Measurements from ENCODE around the gene TESMIN. TPM values are rescaled to one million over a fixed set of nuclear protein-coding genes. Genes with fewer than 3 reads are reported as not detected.

The TESMIN gene, protein sequence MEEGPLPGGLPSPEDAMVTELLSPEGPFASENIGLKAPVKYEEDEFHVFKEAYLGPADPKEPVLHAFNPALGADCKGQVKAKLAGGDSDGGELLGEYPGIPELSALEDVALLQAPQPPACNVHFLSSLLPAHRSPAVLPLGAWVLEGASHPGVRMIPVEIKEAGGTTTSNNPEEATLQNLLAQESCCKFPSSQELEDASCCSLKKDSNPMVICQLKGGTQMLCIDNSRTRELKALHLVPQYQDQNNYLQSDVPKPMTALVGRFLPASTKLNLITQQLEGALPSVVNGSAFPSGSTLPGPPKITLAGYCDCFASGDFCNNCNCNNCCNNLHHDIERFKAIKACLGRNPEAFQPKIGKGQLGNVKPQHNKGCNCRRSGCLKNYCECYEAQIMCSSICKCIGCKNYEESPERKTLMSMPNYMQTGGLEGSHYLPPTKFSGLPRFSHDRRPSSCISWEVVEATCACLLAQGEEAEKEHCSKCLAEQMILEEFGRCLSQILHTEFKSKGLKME
- polyA plus RNA-seq (2.4 to 4.9 TPM (median 4.0 TPM) in 3 replicates), polyA minus RNA-seq (0.63 to 1.8 TPM (median 0.77 TPM) in 3 replicates)
- 0.89 TPM for polyA plus RNA-seq (2011; ENCODE audit: low read depth)
- polyA plus RNA-seq (2011; cell fraction: cytosol; rRNA removed) = 2.8 and 4.8 TPM in 2 replicates
- 10.1 and 10.3 TPM in 2 replicates for polyA plus RNA-seq (2011; cell fraction: nucleus; rRNA removed)
- 0.41 and 6.3 TPM in 2 replicates for polyA plus RNA-seq (2012; ENCODE audit: low replicate concordance)
- polyA minus RNA-seq (2011; cell fraction: cytosol; rRNA and poly(A)+ RNA removed) = 3.6 TPM
- polyA minus RNA-seq (2011; cell fraction: nucleus; rRNA and poly(A)+ RNA removed) = 1.7 and 2.4 TPM in 2 replicates

DNA sequence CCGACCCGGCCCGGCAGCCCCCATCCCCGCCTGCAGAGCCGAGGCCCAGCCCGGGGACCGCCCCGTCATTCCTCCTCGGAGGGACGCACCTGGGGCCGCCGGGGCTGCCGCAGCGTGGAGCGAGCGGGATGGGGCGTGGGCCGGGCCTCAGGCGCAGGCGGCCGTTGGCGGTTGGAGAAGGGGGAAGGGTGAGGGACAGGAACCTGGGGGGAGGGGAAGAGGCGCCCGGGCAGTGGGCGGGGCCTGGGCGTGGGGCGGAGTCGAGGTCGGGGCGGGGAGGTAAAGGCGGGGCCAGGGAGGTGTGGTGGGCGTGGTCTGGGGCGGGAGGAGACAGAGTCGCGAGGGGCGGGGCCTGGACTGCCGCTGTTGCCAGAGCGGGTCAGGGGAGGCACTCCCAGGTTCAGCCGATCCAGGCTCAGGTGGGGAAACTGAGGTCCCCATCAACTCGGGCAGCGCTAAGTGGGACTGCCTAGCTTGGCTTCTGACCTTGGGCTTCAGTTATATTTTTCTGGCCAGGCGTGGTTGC is at the start of gene TESMIN:
TSS of gene TESMIN (minus strand) at position 190 of the 526 bp plus-strand sequence. CDS start 860 bp downstream, outside the sequence.
- no peaks in the 10 kb centered on the region for H3K4me1 ChIP-seq (ENCODE audit: control insufficient read depth, extremely low read depth, insufficient read depth, low read length)
- no peaks in the 10 kb centered on the region for H3K9me1 ChIP-seq (ENCODE audit: control insufficient read depth, extremely low read depth, insufficient read depth, low read length)
- H3K36me3 ChIP-seq (ENCODE audit: control insufficient read depth in 2 of 2, extremely low read depth in 1 of 2, insufficient read depth in 2 of 2, low read length in 2 of 2) = peaks cover 0 to 2% of the 10 kb centered on the region in 2 experiments
- no peaks in the 10 kb centered on the region for H3K27me3 ChIP-seq (ENCODE audit: control insufficient read depth, extremely low read depth, insufficient read depth, low read length)
- no peaks in the 10 kb centered on the region for H4K20me1 ChIP-seq (ENCODE audit: control insufficient read depth, extremely low read depth, insufficient read depth, low read length)
- H3K79me2 ChIP-seq (ENCODE audit: control insufficient read depth, insufficient read depth, low read length) = no peaks in the 10 kb centered on the region
- no peak within 1 kb of the TSS for H2AFZ ChIP-seq (ENCODE audit: control insufficient read depth, low read length)
- H3K27ac ChIP-seq (ENCODE audit: control insufficient read depth, insufficient read depth, low read length) = no peak within 1 kb of the TSS
- no peaks in the 10 kb centered on the region for H3K9me3 ChIP-seq (ENCODE audit: control insufficient read depth, low read depth, low read length)
- no peak for FAIRE-seq
- peak within 1 kb of the TSS in 2 of 3 experiments; percentile 40 to 50 for H3K4me3 ChIP-seq (ENCODE audit: control insufficient read depth in 2 of 3, extremely low read depth in 1 of 3, insufficient read depth in 2 of 3, low read depth in 1 of 3, low read length in 3 of 3)
- dilution Hi-C loops (cut with MboI; ENCODE audit: extremely low pct_ligation_motif_present, low sequenced_read_pairs) = no loop called here
- peak within 1 kb of the TSS; percentile 67 for H3K9ac ChIP-seq (ENCODE audit: control insufficient read depth, extremely low read depth, insufficient read depth, low read length)
- TF ChIP-seq EZH2 (IDR thresholded peaks at IDR 0.05; ENCODE audit: low read length) = no peak
- TF ChIP-seq, protein P1, sequence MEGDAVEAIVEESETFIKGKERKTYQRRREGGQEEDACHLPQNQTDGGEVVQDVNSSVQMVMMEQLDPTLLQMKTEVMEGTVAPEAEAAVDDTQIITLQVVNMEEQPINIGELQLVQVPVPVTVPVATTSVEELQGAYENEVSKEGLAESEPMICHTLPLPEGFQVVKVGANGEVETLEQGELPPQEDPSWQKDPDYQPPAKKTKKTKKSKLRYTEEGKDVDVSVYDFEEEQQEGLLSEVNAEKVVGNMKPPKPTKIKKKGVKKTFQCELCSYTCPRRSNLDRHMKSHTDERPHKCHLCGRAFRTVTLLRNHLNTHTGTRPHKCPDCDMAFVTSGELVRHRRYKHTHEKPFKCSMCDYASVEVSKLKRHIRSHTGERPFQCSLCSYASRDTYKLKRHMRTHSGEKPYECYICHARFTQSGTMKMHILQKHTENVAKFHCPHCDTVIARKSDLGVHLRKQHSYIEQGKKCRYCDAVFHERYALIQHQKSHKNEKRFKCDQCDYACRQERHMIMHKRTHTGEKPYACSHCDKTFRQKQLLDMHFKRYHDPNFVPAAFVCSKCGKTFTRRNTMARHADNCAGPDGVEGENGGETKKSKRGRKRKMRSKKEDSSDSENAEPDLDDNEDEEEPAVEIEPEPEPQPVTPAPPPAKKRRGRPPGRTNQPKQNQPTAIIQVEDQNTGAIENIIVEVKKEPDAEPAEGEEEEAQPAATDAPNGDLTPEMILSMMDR (optimal IDR thresholded peaks at IDR 0.05 in 1 of 3, IDR thresholded peaks at IDR 0.05 in 1 of 3, conservative IDR thresholded peaks at IDR 0.05 in 1 of 3; ENCODE audit: extremely low read depth in 1 of 3, insufficient read depth in 2 of 3, low read length in 3 of 3) = no peak
- peak within 1 kb of the TSS; percentile 35 for H3K4me2 ChIP-seq (ENCODE audit: control insufficient read depth, extremely low read depth, insufficient read depth, low read depth, low read length)
- peak; percentile 58 for DNase-seq (ENCODE audit: low read depth, low spot score)

DNA sequence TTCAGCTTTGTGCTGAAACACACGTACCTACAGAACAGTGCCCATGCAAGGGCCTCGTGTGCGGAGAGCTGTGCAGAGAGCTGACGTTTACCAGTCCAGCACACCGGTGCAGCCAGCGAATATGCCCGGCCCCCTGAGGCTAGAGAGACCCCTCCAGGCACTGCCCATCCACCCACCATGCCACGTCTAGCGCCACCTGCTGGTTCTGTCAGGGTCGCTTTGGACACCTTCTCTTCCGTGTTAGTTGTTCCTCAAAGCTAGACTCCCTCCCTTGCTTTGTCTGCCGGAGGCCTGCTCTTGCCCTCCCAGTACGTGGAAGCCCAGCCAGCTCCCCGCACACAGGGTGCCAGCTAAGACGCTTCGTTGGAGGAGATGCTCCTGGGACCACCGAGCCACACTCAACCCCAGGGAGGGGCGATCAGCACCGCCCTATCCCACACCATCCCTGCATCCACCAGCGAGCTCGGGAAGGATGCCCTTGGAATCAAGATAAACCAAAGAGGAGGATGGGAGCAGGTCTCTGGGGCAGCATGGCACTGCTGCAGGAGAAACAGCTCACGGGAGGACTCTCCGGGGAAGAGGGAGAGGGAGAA is 47.0 kb upstream of the TESMIN start:
- Histone ChIP-seq H3K9me3 (ENCODE audit: control insufficient read depth, low read depth, low read length) (no peaks in the 10 kb centered on the region), H4K20me1 (ENCODE audit: control insufficient read depth, extremely low read depth, insufficient read depth, low read length) (no peaks in the 10 kb centered on the region), H3K27ac (ENCODE audit: control insufficient read depth, insufficient read depth, low read length) (no peak overlapping the region), H3K27me3 (ENCODE audit: control insufficient read depth, extremely low read depth, insufficient read depth, low read length) (no peaks in the 10 kb centered on the region), H3K4me2 (ENCODE audit: control insufficient read depth, extremely low read depth, insufficient read depth, low read depth, low read length) (no peak overlapping the region), H3K4me3 (ENCODE audit: control insufficient read depth in 2 of 3, extremely low read depth in 1 of 3, insufficient read depth in 2 of 3, low read depth in 1 of 3, low read length in 3 of 3) (no peak overlapping the region), H3K9ac (ENCODE audit: control insufficient read depth, extremely low read depth, insufficient read depth, low read length) (no peak overlapping the region), H3K4me1 (ENCODE audit: control insufficient read depth, extremely low read depth, insufficient read depth, low read length) (no peaks in the 10 kb centered on the region), H3K79me2 (ENCODE audit: control insufficient read depth, insufficient read depth, low read length) (no peaks in the 10 kb centered on the region), H3K9me1 (ENCODE audit: control insufficient read depth, extremely low read depth, insufficient read depth, low read length) (no peaks in the 10 kb centered on the region), H3K36me3 (ENCODE audit: control insufficient read depth in 2 of 2, extremely low read depth in 1 of 2, insufficient read depth in 2 of 2, low read length in 2 of 2) (peaks cover 0 to 15% of the 10 kb centered on the region in 2 experiments), H2AFZ (ENCODE audit: control insufficient read depth, low read length) (no peak overlapping the region)
- dilution Hi-C loops (cut with MboI; ENCODE audit: extremely low pct_ligation_motif_present, low sequenced_read_pairs) = no loop called here
- no peak for TF ChIP-seq EZH2 (IDR thresholded peaks at IDR 0.05; ENCODE audit: low read length)
- TF ChIP-seq, protein P1 (optimal IDR thresholded peaks at IDR 0.05 in 1 of 3, IDR thresholded peaks at IDR 0.05 in 1 of 3, conservative IDR thresholded peaks at IDR 0.05 in 1 of 3; ENCODE audit: extremely low read depth in 1 of 3, insufficient read depth in 2 of 3, low read length in 3 of 3) = peak; percentile 64 to 75 (median 68)
- FAIRE-seq = no peak
- no peak for DNase-seq (ENCODE audit: low read depth, low spot score)
